ENCODE data around the gene ABHD2.

GRCh38 chr15:89226359-89227221 is 138.3 kb downstream of the ABHD2 start:
- TF ChIP-seq CTCF (conservative IDR thresholded peaks at IDR 0.05) (no peak), EZH2 (IDR thresholded peaks at IDR 0.05; ENCODE audit: low read depth) (no peak)
